Fibroblast of skin of abdomen (primary cell): ENCODE results near the gene ZG16B.

ENCODE experiments used
- DNase-seq: peaks from one replicate; pipeline ENCODE4 v3.0.0-alpha.2; 2013

ZG16B gene

GRCh38 chr16:2806286-2806685, 23.8 kb upstream of the ZG16B start:
- no peak for DNase-seq

GRCh38 chr16:2808181-2808580, 21.9 kb upstream of the ZG16B start:
- no peak for DNase-seq

- DNase-seq: no peak
Observed at GRCh38 chr16:2809149-2809760, 20.8 kb upstream of the ZG16B start.

- no peak for DNase-seq
Observed at GRCh38 chr16:2810651-2811050, 19.5 kb upstream of the ZG16B start.

GRCh38 chr16:2811703-2812471, 18.2 kb upstream of the ZG16B start:
- DNase-seq: no peak

GRCh38 chr16:2813771-2814221, 16.3 kb upstream of the ZG16B start:
- DNase-seq: no peak

- no peak for DNase-seq
Observed at GRCh38 chr16:2814551-2815298, 15.4 kb upstream of the ZG16B start.

- no peak for DNase-seq
Observed at GRCh38 chr16:2815299-2815771, 14.8 kb upstream of the ZG16B start.

- no peak for DNase-seq
Observed at GRCh38 chr16:2816751-2817339, 13.3 kb upstream of the ZG16B start, which contains the start of gene PRSS21. PRSS21 (plus strand) TSS chr16:2817237; CDS start chr16:2817269, 32 bp downstream.

- DNase-seq: no peak
Observed at GRCh38 chr16:2817340-2818271, 12.5 kb upstream of the ZG16B start.

- DNase-seq: no peak
Observed at GRCh38 chr16:2818272-2818876, 11.7 kb upstream of the ZG16B start.

- no peak for DNase-seq
Observed at GRCh38 chr16:2819179-2819938, 10.7 kb upstream of the ZG16B start.

GRCh38 chr16:2819939-2820835, 9.9 kb upstream of the ZG16B start:
- no peak for DNase-seq

- no peak for DNase-seq
Observed at GRCh38 chr16:2820836-2821486, 9.1 kb upstream of the ZG16B start.

GRCh38 chr16:2821487-2822157, 8.5 kb upstream of the ZG16B start:
- no peak for DNase-seq

GRCh38 chr16:2822158-2822495, 8.0 kb upstream of the ZG16B start:
- DNase-seq: no peak

- no peak for DNase-seq
Observed at GRCh38 chr16:2822496-2822895, 7.6 kb upstream of the ZG16B start.

GRCh38 chr16:2824626-2825025, 5.5 kb upstream of the ZG16B start:
- no peak for DNase-seq
